ENCODE measurements around the gene CTSS.

- TF ChIP-seq CTCF (IDR thresholded peaks at IDR 0.05 in 8 of 11, conservative IDR thresholded peaks at IDR 0.05 in 3 of 11) (no peak), POLR2A (IDR thresholded peaks at IDR 0.05) (no peak), POLR2AphosphoS5 (IDR thresholded peaks at IDR 0.05) (no peak)
Measured at GRCh38 chr1:150788946-150789345, 23.4 kb upstream of the CTSS start.
